ENCODE data around the gene JPH2.
A peak's percentile ranks its signal among the peaks of the same experiment; 100 is the strongest.

The JPH2 gene

DNA sequence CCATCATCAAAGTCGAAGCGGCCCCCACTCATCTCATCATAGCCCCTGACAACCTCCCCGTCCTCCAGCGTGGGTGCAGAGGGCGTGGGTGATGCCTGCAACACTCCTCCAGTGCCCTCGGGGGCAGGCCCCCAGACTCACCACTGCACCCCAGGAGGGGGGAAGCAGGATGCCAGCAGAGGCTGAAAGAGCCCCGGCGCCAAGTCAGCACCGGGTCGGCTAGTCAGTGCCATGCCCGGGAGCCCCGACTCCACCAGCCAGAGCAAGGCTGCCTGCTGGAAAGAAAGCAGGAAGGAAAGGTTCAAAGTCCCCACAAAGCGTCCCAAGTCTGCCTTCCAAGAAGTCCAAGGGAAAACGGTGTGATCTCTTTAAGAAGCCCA is 324 bp downstream of the JPH2 start:
- no peak for TF ChIP-seq BACH2 (CRISPR knock-in tag; IDR thresholded peaks at IDR 0.05; ENCODE audit: borderline replicate concordance)
- TF ChIP-seq ARNTL (CRISPR knock-in tag; IDR thresholded peaks at IDR 0.05; ENCODE audit: borderline replicate concordance, low read depth): no peak
- TF ChIP-seq, protein P1, sequence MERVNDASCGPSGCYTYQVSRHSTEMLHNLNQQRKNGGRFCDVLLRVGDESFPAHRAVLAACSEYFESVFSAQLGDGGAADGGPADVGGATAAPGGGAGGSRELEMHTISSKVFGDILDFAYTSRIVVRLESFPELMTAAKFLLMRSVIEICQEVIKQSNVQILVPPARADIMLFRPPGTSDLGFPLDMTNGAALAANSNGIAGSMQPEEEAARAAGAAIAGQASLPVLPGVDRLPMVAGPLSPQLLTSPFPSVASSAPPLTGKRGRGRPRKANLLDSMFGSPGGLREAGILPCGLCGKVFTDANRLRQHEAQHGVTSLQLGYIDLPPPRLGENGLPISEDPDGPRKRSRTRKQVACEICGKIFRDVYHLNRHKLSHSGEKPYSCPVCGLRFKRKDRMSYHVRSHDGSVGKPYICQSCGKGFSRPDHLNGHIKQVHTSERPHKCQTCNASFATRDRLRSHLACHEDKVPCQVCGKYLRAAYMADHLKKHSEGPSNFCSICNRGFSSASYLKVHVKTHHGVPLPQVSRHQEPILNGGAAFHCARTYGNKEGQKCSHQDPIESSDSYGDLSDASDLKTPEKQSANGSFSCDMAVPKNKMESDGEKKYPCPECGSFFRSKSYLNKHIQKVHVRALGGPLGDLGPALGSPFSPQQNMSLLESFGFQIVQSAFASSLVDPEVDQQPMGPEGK (CRISPR knock-in tag; IDR thresholded peaks at IDR 0.05; ENCODE audit: borderline replicate concordance): no peak
- TF ChIP-seq ESRRG (CRISPR knock-in tag; IDR thresholded peaks at IDR 0.05): no peak
- TF ChIP-seq SNAI2 (CRISPR knock-in tag; IDR thresholded peaks at IDR 0.05): no peak
- no peak for TF ChIP-seq TSHZ2 (CRISPR knock-in tag; IDR thresholded peaks at IDR 0.05)
- peak; percentile 42 for ATAC-seq

DNA sequence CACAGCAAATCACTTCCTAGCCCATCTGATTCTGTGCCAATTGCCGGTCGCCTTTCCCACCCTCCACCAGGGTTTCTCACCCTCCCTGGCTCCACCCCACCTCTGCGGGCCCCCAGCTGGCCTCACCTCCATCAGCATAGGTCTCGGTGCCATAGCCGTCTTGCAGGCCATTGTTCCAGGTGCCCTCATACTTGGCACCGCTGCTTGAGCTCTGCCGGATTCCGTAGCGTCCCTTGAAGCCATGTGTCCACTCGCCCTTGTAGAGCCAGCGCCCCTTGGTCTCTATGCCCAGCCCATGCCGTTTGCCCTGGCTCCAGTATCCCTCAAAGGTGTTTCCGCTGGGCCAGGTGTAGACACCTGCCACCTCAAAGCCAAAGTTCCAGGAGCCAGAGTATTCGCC is 787 bp downstream of the JPH2 start:
- TF ChIP-seq RARB (CRISPR knock-in tag; IDR thresholded peaks at IDR 0.05): no peak
- TF ChIP-seq, protein P1 (CRISPR knock-in tag; IDR thresholded peaks at IDR 0.05; ENCODE audit: borderline replicate concordance): no peak
- TF ChIP-seq PPARA (CRISPR knock-in tag; IDR thresholded peaks at IDR 0.05; ENCODE audit: borderline replicate concordance): no peak
- no peak for TF ChIP-seq SNAI2 (CRISPR knock-in tag; IDR thresholded peaks at IDR 0.05)
- TF ChIP-seq, protein P2, sequence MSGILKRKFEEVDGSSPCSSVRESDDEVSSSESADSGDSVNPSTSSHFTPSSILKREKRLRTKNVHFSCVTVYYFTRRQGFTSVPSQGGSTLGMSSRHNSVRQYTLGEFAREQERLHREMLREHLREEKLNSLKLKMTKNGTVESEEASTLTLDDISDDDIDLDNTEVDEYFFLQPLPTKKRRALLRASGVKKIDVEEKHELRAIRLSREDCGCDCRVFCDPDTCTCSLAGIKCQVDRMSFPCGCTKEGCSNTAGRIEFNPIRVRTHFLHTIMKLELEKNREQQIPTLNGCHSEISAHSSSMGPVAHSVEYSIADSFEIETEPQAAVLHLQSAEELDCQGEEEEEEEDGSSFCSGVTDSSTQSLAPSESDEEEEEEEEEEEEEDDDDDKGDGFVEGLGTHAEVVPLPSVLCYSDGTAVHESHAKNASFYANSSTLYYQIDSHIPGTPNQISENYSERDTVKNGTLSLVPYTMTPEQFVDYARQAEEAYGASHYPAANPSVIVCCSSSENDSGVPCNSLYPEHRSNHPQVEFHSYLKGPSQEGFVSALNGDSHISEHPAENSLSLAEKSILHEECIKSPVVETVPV (CRISPR knock-in tag; IDR thresholded peaks at IDR 0.05): no peak
- no peak for TF ChIP-seq TOX (CRISPR knock-in tag; IDR thresholded peaks at IDR 0.05; ENCODE audit: borderline replicate concordance)
- TF ChIP-seq ZNF8 (CRISPR knock-in tag; IDR thresholded peaks at IDR 0.05): no peak
- no peak for TF ChIP-seq ARNTL (CRISPR knock-in tag; IDR thresholded peaks at IDR 0.05; ENCODE audit: borderline replicate concordance, low read depth)
- TF ChIP-seq TSHZ2 (CRISPR knock-in tag; IDR thresholded peaks at IDR 0.05): no peak
- TF ChIP-seq BACH2 (CRISPR knock-in tag; IDR thresholded peaks at IDR 0.05; ENCODE audit: borderline replicate concordance): no peak
- TF ChIP-seq ZC3H10 (CRISPR knock-in tag; IDR thresholded peaks at IDR 0.05): no peak
- TF ChIP-seq ESRRG (CRISPR knock-in tag; IDR thresholded peaks at IDR 0.05): no peak
- no peak for TF ChIP-seq GLIS3 (CRISPR knock-in tag; IDR thresholded peaks at IDR 0.05)
- TF ChIP-seq, protein P3, sequence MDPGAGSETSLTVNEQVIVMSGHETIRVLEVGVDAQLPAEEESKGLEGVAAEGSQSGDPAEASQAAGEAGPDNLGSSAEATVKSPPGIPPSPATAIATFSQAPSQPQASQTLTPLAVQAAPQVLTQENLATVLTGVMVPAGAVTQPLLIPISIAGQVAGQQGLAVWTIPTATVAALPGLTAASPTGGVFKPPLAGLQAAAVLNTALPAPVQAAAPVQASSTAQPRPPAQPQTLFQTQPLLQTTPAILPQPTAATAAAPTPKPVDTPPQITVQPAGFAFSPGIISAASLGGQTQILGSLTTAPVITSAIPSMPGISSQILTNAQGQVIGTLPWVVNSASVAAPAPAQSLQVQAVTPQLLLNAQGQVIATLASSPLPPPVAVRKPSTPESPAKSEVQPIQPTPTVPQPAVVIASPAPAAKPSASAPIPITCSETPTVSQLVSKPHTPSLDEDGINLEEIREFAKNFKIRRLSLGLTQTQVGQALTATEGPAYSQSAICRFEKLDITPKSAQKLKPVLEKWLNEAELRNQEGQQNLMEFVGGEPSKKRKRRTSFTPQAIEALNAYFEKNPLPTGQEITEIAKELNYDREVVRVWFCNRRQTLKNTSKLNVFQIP (CRISPR knock-in tag; IDR thresholded peaks at IDR 0.05; ENCODE audit: borderline replicate concordance, low read depth): no peak
- ATAC-seq: no peak

- TF ChIP-seq CREB5 (CRISPR knock-in tag; IDR thresholded peaks at IDR 0.05; ENCODE audit: low read depth): no peak
- TF ChIP-seq ZNF8 (CRISPR knock-in tag; IDR thresholded peaks at IDR 0.05): no peak
- no peak for TF ChIP-seq BACH2 (CRISPR knock-in tag; IDR thresholded peaks at IDR 0.05; ENCODE audit: borderline replicate concordance)
- TF ChIP-seq, protein P1 (CRISPR knock-in tag; IDR thresholded peaks at IDR 0.05; ENCODE audit: borderline replicate concordance): no peak
- no peak for TF ChIP-seq CSDC2 (CRISPR knock-in tag; IDR thresholded peaks at IDR 0.05)
- TF ChIP-seq ISL1 (CRISPR knock-in tag; IDR thresholded peaks at IDR 0.05): no peak
- no peak for TF ChIP-seq ZFP3 (CRISPR knock-in tag; IDR thresholded peaks at IDR 0.05)
- TF ChIP-seq ARNTL (CRISPR knock-in tag; IDR thresholded peaks at IDR 0.05; ENCODE audit: borderline replicate concordance, low read depth): no peak
- no peak for TF ChIP-seq TOX (CRISPR knock-in tag; IDR thresholded peaks at IDR 0.05; ENCODE audit: borderline replicate concordance)
- ATAC-seq: no peak
Measured at GRCh38 chr20:44185574-44185973, 1.4 kb downstream of the JPH2 start.
